ENCODE data around the gene RYR3.
"Not testable (repeated sequence)": the region's sequence is repeated elsewhere in the genome, so short reads cannot be mapped to it uniquely, and the experiment has no call there.

The RYR3 gene

GRCh38 chr15:33757516-33758232 lies 446.9 kb downstream of the RYR3 start:
- DNase-seq (ENCODE audit: low read depth) = no peak

- DNase-seq (ENCODE audit: low read depth) = no peak
These were observed 455.6 kb downstream of the RYR3 start for GRCh38 chr15:33766389-33766788.

GRCh38 chr15:33768670-33769190 lies 458.0 kb downstream of the RYR3 start:
- no peak for DNase-seq (ENCODE audit: low read depth)

- no peak for DNase-seq (ENCODE audit: low read depth)
These were observed 463.2 kb downstream of the RYR3 start for GRCh38 chr15:33773969-33774368.

- no peak for DNase-seq (ENCODE audit: low read depth)
These were observed 468.1 kb downstream of the RYR3 start for GRCh38 chr15:33778852-33779251.

- no peak for DNase-seq (ENCODE audit: low read depth)
These were observed 469.4 kb downstream of the RYR3 start for GRCh38 chr15:33780011-33780768.

- DNase-seq (ENCODE audit: low read depth) = no peak
These were observed 472.2 kb downstream of the RYR3 start for GRCh38 chr15:33782966-33783365.

- DNase-seq (ENCODE audit: low read depth) = no peak
These were observed 474.6 kb downstream of the RYR3 start for GRCh38 chr15:33785366-33785765.

- no peak for DNase-seq (ENCODE audit: low read depth)
These were observed 478.3 kb downstream of the RYR3 start for GRCh38 chr15:33788906-33789540.

GRCh38 chr15:33794453-33794852 lies 483.7 kb downstream of the RYR3 start:
- DNase-seq (ENCODE audit: low read depth) = no peak

- no peak for DNase-seq (ENCODE audit: low read depth)
These were observed 484.3 kb downstream of the RYR3 start for GRCh38 chr15:33795070-33795469.

- DNase-seq (ENCODE audit: low read depth) = no peak
These were observed 486.9 kb downstream of the RYR3 start for GRCh38 chr15:33797651-33798050.

- DNase-seq (ENCODE audit: low read depth) = no peak
These were observed 491.2 kb downstream of the RYR3 start for GRCh38 chr15:33801954-33802353.

GRCh38 chr15:33807665-33808064 lies 496.9 kb downstream of the RYR3 start:
- DNase-seq (ENCODE audit: low read depth) = no peak

- DNase-seq (ENCODE audit: low read depth) = no peak
These were observed 498.1 kb downstream of the RYR3 start for GRCh38 chr15:33808720-33809457.

GRCh38 chr15:33810073-33810595 lies 499.4 kb downstream of the RYR3 start:
- no peak for DNase-seq (ENCODE audit: low read depth)

- DNase-seq (ENCODE audit: low read depth) = no peak
These were observed 500.0 kb downstream of the RYR3 start for GRCh38 chr15:33810806-33811205.

- DNase-seq (ENCODE audit: low read depth) = no peak
These were observed 503.1 kb downstream of the RYR3 start for GRCh38 chr15:33813891-33814290.

- not testable (repeated sequence) for DNase-seq (ENCODE audit: low read depth)
These were observed 508.7 kb downstream of the RYR3 start for GRCh38 chr15:33819499-33819898.

- DNase-seq (ENCODE audit: low read depth) = no peak
These were observed 511.7 kb downstream of the RYR3 start for GRCh38 chr15:33822479-33822878.

GRCh38 chr15:33823119-33823518 lies 512.4 kb downstream of the RYR3 start:
- no peak for DNase-seq (ENCODE audit: low read depth)

GRCh38 chr15:33825453-33825852 lies 514.7 kb downstream of the RYR3 start:
- no peak for DNase-seq (ENCODE audit: low read depth)

Data from stimulated activated CD8-positive, alpha-beta memory T cell treated with anti-CD3 and anti-CD28 coated beads, Interleukin-4, amount 100 ng/mL, for 24 hours (primary cell).